Measurements from ENCODE around the gene SLC27A1. TPM values are rescaled to one million over a fixed set of nuclear protein-coding genes. Genes with fewer than 3 reads are reported as not detected.
"Not testable (repeated sequence)": the region's sequence is repeated elsewhere in the genome, so short reads cannot be mapped to it uniquely, and the experiment has no call there.

The SLC27A1 gene
- total RNA-seq, 1 donor from 2014 or later: 13.2 TPM

DNA sequence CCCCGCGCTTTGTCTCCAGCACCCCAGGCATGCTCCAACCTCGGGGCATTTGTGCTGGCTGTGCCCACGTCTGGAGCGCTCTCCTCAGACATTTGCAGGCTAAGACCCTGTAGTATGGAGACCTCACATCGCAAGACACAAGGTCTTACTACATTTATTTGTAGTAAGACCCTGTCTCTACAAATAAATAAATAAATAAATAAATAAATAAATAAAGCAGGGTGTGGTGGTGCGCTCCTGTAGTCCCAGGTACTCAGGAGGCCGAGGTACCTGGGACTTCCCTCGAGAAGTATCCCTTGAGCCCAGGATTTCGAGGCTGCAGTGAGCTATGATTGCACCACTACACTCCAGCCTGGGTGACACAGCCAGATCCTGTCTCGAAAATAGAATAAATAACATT lies 14.2 kb upstream of the SLC27A1 start:
- no peak for DNase-seq (ENCODE audit: low read depth in 2 of 2)

DNA sequence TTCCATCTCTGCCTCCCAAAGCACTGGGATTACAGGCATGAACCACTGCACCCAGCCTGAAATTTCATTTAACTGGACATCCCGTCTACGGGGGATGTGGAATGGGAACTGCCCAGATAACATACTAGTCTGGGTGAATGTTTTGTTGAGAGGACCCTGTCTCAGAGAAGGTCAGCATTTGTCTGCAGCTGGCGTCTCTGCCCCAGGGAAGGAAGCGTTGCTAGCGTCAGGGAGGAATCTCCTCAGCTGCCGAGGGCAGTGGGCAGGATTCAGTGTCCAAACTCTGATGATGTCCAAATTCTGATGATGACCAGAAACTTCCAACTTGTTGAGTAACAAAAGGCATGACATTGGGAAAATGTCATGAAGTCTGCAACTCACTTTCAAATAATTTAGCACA lies 12.7 kb upstream of the SLC27A1 start:
- no peak for DNase-seq (ENCODE audit: low read depth in 2 of 2)

DNA sequence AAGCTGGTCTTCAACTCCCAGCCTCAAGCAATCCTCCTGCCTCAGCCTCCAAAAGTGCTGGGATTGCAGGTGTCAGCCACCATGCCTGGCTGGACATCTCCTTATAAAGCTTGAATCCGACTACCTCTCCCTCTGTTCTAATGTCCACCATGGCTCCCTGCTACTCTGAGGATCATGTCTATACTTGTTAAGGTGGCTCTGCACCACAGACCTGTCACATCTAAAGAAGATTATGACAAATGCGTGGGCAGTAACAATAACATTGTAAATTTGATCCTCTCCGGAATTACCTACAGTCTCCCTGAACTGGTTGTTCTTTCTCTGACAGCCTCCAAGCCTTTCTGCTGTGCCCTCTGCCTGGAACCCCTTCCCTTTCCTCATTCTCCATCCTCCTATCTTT lies 11.4 kb upstream of the SLC27A1 start:
- DNase-seq (ENCODE audit: low read depth in 2 of 2): no peak

DNA sequence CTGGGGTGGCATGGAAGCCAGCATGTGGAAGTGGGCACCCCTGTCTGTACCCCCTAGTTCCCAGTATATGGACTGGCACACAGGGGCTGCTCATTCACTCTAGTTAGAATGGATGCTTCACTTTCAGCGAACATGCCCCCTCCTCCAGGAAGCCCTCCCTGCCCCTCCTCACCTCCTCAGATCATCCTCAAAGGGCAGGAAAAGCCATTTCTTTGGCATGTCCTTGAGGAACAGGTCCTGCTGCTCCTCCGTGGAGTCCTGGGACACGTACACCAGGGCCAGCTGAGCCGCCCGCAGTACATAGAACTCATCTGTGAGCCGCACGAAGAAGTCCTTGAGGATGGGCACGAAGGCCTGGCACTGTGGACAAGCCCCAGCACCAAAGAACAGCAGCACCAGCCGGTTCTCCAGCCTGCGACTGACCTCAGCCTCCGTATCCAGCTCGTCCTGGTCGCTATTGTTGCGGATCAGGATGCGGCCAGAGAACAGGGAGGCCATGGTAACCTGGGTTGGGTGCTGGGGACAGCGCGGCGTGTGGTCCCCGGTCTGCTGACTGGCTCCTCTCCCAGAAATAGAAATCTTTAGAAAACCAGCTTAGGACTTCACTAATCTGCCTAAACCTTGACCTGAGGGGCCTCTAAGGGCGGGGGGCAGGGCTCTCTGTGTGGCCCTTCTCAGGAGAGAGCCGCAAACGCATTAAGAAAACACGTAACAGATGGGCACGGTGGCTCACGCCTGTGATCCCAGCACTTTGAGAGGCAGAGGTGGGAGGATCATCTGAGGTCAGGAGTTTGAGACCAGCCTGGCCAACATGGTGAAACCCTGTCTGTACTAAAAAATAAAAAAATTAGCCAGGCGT lies 9.7 kb upstream of the SLC27A1 start, which contains the start of gene NXNL1:
Gene NXNL1, minus strand, starts transcription at position 555 of the 859 bp plus-strand sequence. Its CDS starts 57 bp downstream, at position 498.
- DNase-seq (ENCODE audit: low read depth in 2 of 2): no peak

GRCh38 chr19:17466487-17466850 lies 3.9 kb upstream of the SLC27A1 start:
- no peak for DNase-seq (ENCODE audit: low read depth in 2 of 2)

- DNase-seq (ENCODE audit: low read depth in 2 of 2): no peak
These were observed 2.6 kb upstream of the SLC27A1 start for GRCh38 chr19:17467471-17468301.

DNA sequence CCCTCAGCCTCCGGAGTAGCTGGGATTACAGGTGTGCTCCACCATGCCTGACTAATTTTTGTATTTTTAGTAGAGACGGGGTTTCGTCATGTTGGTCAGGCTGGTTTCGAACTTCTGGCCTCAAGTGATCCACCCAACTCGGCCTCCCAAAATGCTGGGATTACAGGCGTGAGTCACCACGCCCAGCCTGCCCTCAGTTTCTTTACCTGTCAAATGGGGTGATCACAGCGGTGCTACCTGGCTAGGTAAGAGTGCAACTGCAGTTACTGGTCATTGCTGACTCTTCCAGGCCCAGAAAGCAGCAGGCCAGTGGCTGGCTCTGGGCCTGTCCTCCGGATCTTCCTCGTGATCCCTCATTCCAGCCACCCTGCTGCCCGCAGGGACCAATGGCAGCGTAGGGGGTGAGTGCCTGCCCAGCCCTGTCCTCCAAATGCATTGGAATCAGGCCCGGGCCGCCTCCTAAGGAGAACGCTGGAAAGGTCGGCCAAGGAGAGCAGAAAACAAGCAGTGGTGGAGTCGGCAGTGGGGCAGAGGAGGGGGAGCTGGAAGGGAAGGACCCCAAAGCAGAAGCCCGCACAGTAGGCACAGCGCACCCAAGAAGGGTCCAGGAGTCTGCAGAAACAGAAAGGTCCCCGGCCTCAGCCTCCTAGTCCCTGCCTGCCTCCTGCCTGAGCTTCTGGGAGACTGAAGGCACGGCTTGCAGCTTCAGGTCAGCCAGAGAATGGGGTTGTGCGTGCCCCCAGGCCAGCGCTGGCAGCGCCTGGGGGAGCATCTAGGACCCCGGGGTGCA lies 1.8 kb upstream of the SLC27A1 start:
- no peak for DNase-seq (ENCODE audit: low read depth in 2 of 2)

DNA sequence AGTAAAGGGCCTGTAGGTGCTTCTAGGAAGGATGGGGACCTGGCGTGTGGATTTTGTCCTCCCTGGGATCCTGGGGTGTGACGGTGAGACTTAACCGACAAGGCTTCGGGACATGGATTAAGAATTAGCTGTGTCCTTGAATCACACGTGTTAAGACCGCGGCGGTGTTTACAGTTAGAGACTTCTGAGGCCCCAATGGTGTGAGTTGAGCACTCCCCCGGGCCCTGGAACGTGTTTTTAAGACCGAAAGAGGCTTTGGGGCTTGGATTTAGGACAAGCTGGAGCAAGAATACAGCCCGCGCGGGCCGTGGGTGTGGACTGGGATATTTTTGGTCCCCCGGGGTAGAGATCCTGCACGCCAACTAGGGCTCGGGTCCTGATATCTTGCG lies 1.2 kb upstream of the SLC27A1 start:
- no peak for DNase-seq (ENCODE audit: low read depth in 2 of 2)

- peak; percentile 85 to 90 for DNase-seq (ENCODE audit: low read depth in 2 of 2)
These were observed 750 bp upstream of the SLC27A1 start for GRCh38 chr19:17469481-17470067.

GRCh38 chr19:17471410-17472125 lies 1.2 kb downstream of the SLC27A1 start:
- no peak for DNase-seq (ENCODE audit: low read depth in 2 of 2)

- peak in 1 of 2 donors; percentile 64 for DNase-seq (ENCODE audit: low read depth in 2 of 2)
These were observed 2.7 kb downstream of the SLC27A1 start for GRCh38 chr19:17473041-17473440.

DNA sequence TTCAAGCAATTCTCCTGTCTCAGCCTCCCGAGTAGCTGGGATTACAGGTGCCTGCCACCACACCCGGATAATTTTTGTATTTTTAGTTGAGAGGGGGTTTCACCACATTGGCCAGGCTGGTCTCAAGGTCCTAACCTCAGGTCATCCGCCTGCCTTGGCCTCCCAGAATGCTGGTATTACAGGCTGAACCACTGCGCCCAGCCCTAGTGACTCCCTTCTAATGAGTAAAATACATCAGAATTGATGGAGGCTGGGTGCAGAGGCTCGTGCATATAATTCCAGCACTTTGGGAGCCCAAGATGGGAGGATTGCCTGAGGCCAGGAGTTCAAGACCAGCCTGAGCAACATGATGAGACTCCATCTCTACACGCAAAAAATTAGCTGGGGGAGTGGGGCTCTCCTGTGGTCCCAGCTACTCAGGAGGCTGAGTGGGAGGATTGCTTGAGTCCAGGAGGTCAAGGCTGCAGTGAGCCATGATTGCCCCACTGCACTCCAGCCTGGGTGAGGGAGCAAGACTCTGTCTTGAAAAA lies 4.8 kb downstream of the SLC27A1 start:
- DNase-seq (ENCODE audit: low read depth in 2 of 2): not testable (repeated sequence)

- DNase-seq (ENCODE audit: low read depth in 2 of 2): peak in 1 of 2 donors; percentile 30
These were observed 5.3 kb downstream of the SLC27A1 start for GRCh38 chr19:17475541-17476115.

DNA sequence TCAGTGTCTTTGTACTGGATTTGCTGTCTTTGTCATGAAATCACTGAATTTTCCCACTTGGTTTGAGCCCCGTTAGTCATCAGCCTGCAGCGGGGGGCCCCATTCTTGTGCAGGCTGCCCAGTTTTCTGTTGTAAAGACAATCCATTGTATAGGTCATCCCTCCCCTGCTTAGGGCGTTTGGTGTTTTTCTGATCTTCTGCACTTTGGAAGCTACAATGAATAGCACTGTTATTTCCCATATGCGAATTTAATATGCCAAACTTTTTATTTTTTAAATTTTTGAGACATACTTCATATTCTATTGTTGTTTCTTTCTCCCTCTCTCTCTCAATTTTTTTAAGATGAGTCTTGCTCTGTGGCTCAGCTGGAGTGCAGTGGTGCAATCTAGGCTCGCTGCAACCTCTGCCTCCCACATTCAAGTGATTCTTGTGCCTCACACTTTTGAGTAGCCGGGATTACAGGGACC lies 9.0 kb downstream of the SLC27A1 start:
- no peak for DNase-seq (ENCODE audit: low read depth in 2 of 2)

DNA sequence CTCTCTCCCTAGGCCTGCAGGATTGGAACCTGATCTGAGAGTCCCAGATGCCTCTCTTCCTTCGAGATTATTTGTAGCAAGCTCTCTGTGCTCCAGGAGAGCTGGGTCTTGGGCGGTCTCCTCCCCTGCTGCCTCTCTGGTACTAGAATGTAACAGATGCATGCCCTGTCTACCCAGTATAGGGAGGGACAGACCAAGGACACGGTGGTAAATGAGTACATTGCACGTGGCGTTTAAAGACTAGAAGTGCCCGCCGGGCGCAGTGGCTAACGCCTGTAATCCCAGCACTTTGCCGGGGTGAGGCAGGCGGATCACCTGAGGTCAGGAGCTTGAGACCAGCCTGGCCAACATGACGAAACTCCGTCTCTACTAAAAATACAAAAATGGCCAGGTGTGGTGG lies 11.7 kb downstream of the SLC27A1 start:
- no peak for DNase-seq (ENCODE audit: low read depth in 2 of 2)

DNA sequence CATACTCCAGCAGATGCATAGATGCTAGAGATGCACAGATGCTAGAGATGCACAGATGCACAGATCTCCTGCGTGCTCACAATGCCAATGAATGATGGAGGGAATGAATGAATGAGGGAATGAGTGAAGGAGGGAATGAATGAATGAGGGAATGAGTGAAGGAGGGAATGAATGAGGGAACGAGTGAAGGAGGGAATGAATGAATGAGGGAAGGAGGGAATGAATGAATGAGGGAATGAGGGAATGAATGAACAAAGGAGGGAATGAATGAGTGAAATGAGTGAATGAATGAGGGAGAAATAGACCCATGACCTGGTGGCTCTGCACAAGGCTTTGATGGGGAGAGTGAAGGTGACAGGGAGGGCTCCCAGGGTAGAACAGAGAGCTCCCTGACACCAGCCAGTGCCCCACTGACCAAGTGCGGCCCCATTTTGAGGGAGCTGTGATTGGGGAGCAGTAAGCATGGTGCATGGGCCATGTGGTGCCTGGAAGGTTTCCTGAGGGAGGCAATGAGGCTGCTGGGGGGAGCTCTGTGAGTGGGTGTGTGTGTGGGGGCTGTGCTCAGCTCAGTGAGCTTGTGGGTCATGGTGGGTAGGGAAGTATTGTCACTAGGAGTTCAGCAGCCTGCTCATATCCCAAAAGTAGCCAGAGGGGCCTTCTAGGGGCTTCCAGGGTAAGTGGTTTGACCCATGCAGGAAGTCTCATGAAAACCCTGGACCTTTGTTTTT lies 12.7 kb downstream of the SLC27A1 start:
- no peak for DNase-seq (ENCODE audit: low read depth in 2 of 2)

- DNase-seq (ENCODE audit: low read depth in 2 of 2): no peak
These were observed 13.3 kb downstream of the SLC27A1 start for GRCh38 chr19:17483605-17484002.

DNA sequence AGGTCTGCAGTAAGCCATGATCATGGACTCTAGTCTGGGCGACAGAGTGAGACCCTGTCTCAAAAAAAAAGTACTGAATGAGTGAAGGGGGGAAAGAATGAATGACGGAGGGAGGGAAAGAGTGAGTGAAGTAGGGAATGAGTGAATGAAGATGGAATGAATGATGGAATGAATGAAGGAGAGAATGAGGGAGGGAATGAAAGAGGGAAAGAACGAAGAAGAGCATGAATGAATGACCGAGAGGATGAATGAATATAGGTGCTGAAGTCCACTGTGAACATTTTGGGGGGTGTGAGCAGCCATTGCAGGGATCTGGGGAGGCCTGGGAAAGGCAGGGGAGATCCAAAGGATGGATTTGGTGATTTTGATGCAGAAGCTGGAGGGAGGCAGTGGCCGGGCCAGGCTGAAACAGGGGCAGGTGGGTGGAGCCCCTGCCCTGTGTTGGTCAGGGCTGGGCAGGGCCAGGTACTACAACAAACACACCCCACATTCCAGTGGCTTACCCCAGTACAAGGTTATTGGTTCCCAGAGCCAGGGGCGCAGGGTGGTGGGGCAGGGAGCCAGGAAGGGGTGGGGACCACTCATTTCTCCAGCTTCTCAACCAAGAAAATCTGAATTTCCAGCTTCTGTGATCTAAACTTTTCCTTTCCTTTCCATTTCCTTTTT lies 14.3 kb downstream of the SLC27A1 start:
- DNase-seq (ENCODE audit: low read depth in 2 of 2): no peak
